Measurements from ENCODE around the gene TARBP2.

Gene TARBP2

DNA sequence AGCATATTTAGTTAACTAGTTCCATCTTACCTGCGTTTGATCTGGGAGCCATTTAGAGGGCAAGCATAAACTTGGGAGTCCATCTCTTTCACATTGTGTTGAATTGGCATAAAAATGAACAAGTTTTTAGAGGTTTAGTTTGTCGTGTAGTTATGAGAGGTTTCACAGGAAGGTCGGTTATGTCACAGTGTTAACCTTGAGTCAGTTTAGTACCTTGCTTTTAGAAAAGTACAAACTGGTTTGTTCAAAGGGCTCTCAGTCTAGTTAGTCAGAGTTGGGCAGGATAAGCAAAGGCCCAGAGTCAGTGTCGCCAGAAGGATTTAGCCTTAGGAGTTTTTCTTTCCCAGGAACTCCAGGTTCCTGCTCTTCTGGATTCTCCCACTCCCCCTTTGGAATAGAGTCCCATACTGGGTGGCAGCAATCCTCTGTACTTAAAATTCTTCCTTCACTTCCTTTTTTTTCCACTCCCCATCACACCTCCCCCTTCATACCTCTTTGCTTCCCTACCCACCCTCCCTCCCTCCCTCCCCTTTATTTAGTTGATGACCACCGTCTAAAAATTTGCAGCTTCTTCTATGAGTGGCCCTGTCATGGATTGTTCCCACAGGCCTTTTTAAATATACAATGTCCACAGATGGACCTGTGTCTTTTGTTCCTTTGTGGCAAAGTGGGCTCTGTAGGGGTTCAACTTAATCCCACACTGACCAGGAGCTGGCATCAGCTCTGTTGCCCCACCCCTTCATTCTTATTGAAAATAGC lies 37.1 kb upstream of the TARBP2 start:
- Histone ChIP-seq H3K36me3 (ENCODE audit: insufficient read depth, low read depth, low read length) (peaks cover 100% of the 10 kb centered on the region), H3K9ac (ENCODE audit: low read depth, low read length) (no peak overlapping the region), H3K4me3 (ENCODE audit: low read length) (no peak overlapping the region), H3K27me3 (ENCODE audit: insufficient read depth, low read length) (no peaks in the 10 kb centered on the region), H3K27ac (ENCODE audit: low read length) (no peak overlapping the region), H3K9me3 (ENCODE audit: insufficient read depth, low read depth, low read length) (no peaks in the 10 kb centered on the region), H3K4me1 (ENCODE audit: insufficient read depth, low read length) (peaks cover 8% of the 10 kb centered on the region; the same call in 1 of the 2 replicates)

DNA sequence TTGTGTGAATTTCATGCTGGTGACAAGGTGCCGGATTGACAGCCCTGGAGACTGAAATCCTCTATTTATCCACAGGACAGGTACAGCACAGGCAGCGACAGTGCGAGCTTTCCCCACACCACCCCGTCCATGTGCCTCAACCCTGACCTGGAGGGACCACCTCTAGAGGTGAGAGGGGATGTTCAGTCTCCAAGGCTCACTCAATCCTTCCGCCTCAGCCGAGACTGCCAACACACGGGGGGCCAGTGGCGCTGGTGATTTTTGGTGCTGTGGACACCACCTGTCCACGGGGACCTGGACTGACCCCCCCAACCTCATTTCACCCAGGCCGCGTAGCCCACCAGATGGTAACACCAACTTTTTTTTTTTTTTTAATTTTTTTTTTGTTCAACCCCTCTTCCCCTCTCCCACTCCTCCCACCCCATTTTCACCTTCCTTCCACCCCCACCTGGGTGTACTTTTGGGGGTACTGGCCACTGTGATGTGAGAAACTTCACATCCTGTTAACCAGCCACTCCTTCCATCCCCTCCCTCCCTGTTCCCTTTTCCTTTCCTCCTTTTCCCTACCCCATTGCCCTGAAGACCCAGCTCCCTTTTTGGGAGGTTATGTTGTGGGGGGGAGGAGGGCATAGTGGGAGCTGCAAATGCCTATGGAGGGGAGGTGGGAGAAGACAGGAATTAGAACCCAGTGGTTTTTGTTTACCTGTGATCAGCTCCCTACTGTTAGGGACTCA lies 36.2 kb upstream of the TARBP2 start:
- Histone ChIP-seq H3K9ac (ENCODE audit: low read depth, low read length) (no peak overlapping the region), H3K4me3 (ENCODE audit: low read length) (no peak overlapping the region), H3K27me3 (ENCODE audit: insufficient read depth, low read length) (no peaks in the 10 kb centered on the region), H3K36me3 (ENCODE audit: insufficient read depth, low read depth, low read length) (peaks cover 100% of the 10 kb centered on the region), H3K9me3 (ENCODE audit: insufficient read depth, low read depth, low read length) (no peaks in the 10 kb centered on the region), H3K4me1 (ENCODE audit: insufficient read depth, low read length) (peaks cover 8% of the 10 kb centered on the region; the same call in 1 of the 2 replicates), H3K27ac (ENCODE audit: low read length) (no peak overlapping the region)

DNA sequence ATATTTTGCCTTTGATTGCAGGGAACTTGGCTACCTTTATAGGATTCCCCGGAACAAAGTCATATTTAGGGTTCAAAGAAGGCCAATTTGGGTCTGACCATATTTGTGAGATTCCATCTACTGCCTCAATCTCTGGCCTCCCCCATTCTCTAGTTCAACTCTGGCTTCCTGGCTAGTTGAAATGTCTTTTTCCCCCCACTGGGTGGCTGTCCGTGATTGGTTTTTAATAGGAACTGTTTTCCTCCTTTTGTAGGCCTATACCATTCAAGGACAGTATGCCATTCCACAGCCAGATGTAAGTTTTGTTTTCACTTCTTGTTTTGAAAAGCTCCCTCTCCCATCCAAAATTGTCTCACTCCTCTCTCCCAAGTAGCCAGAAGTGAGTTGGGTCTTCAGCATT lies 35.4 kb upstream of the TARBP2 start:
- Histone ChIP-seq H3K4me3 (ENCODE audit: low read length) (no peak overlapping the region), H3K9me3 (ENCODE audit: insufficient read depth, low read depth, low read length) (no peaks in the 10 kb centered on the region), H3K27ac (ENCODE audit: low read length) (no peak overlapping the region), H3K36me3 (ENCODE audit: insufficient read depth, low read depth, low read length) (peaks cover 100% of the 10 kb centered on the region), H3K27me3 (ENCODE audit: insufficient read depth, low read length) (no peaks in the 10 kb centered on the region), H3K4me1 (ENCODE audit: insufficient read depth, low read length) (peaks cover 8% of the 10 kb centered on the region; the same call in 1 of the 2 replicates), H3K9ac (ENCODE audit: low read depth, low read length) (no peak overlapping the region)

DNA sequence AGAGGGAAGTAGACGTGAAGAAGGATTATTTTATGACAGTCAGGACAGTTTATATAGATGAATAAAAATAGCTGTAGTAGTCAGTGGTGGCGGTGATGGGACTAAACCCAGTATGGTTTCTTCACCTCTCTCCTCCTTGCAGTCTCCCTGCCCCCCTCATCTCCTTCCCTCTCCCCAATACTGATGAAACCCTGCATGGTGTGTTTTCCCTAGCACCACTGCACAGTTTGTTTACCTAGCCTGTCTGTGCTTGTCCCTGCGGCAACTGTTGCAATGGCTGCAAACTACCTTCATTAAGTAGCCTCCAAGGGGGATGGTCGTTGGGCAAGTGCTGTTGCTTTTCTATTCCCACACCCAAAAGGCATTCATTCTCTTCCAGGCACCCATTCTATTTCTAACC lies 34.4 kb upstream of the TARBP2 start:
- no peak overlapping the region for H3K4me3 ChIP-seq (ENCODE audit: low read length)
- no peaks in the 10 kb centered on the region for H3K27me3 ChIP-seq (ENCODE audit: insufficient read depth, low read length)
- H3K9me3 ChIP-seq (ENCODE audit: insufficient read depth, low read depth, low read length), result no peaks in the 10 kb centered on the region
- peaks cover 99% of the 10 kb centered on the region for H3K36me3 ChIP-seq (ENCODE audit: insufficient read depth, low read depth, low read length)
- H3K9ac ChIP-seq (ENCODE audit: low read depth, low read length), result no peak overlapping the region
- H3K4me1 ChIP-seq (ENCODE audit: insufficient read depth, low read length), result peaks cover 6% of the 10 kb centered on the region; the same call in 1 of the 2 replicates
- H3K27ac ChIP-seq (ENCODE audit: low read length), result no peak overlapping the region

DNA sequence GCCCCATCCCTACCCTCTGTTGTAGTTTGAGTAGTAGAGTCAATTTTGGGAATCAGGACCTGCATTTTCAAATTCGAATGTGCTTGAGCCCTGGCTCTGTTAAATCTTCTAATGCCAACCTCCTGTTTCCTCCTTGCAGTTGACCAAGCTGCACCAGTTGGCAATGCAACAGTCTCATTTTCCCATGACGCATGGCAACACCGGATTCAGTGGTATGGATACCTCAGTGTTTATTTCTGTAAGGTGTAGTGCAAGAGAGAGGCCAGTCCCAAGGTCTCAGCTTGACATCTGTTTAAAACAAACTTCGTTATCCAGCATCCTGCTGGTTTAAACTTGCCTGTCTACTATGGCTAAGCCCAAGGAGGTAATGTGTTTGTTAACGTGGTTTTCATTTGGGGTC lies 34.0 kb upstream of the TARBP2 start:
- no peaks in the 10 kb centered on the region for H3K27me3 ChIP-seq (ENCODE audit: insufficient read depth, low read length)
- H3K36me3 ChIP-seq (ENCODE audit: insufficient read depth, low read depth, low read length), result peaks cover 99% of the 10 kb centered on the region
- peaks cover 6% of the 10 kb centered on the region; the same call in 1 of the 2 replicates for H3K4me1 ChIP-seq (ENCODE audit: insufficient read depth, low read length)
- no peak overlapping the region for H3K27ac ChIP-seq (ENCODE audit: low read length)
- H3K4me3 ChIP-seq (ENCODE audit: low read length), result no peak overlapping the region
- H3K9ac ChIP-seq (ENCODE audit: low read depth, low read length), result no peak overlapping the region
- H3K9me3 ChIP-seq (ENCODE audit: insufficient read depth, low read depth, low read length), result no peaks in the 10 kb centered on the region

DNA sequence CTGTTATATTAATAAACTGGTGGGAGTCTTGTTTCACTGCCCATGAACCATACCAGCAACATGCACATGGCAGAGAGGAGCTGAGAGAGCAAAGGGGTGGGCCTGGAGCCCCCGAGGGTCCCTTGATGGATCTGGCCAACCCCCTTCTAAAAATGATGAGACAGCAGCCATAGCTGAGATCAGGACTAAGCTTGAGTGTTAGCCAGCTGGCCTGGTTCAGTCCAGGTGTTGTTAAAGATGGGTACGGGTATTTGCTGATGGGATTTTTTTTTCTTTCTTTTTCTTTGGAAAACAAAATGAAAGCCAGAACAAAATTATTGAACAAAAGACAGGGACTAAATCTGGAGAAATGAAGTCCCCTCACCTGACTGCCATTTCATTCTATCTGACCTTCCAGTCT lies 33.2 kb upstream of the TARBP2 start:
- Histone ChIP-seq H3K4me1 (ENCODE audit: insufficient read depth, low read length) (peaks cover 6% of the 10 kb centered on the region; the same call in 1 of the 2 replicates), H3K27ac (ENCODE audit: low read length) (no peak overlapping the region), H3K9me3 (ENCODE audit: insufficient read depth, low read depth, low read length) (no peaks in the 10 kb centered on the region), H3K9ac (ENCODE audit: low read depth, low read length) (no peak overlapping the region), H3K36me3 (ENCODE audit: insufficient read depth, low read depth, low read length) (peaks cover 99% of the 10 kb centered on the region), H3K27me3 (ENCODE audit: insufficient read depth, low read length) (no peaks in the 10 kb centered on the region), H3K4me3 (ENCODE audit: low read length) (no peak overlapping the region)

DNA sequence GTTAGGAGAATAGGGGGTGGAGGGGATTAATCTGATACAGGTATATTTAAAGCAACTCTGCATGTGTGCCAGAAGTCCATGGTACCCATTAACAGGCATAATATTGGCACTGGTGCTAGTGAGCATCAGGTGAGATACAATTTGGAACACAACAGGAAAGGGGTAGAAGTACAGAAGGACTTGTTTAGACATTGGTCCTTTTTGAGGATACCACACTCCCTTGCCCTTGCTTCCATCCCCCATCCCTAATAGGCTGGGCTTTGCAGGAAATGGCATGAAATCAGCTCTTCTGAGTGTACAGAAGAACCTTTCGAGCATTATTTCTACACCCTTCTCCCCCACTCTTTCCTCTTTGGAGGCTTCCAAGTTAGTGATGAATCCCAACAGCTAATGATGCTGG lies 32.8 kb upstream of the TARBP2 start:
- peaks cover 99% of the 10 kb centered on the region for H3K36me3 ChIP-seq (ENCODE audit: insufficient read depth, low read depth, low read length)
- no peaks in the 10 kb centered on the region for H3K9me3 ChIP-seq (ENCODE audit: insufficient read depth, low read depth, low read length)
- peaks cover 6% of the 10 kb centered on the region; the same call in 1 of the 2 replicates for H3K4me1 ChIP-seq (ENCODE audit: insufficient read depth, low read length)
- no peak overlapping the region for H3K4me3 ChIP-seq (ENCODE audit: low read length)
- no peak overlapping the region for H3K27ac ChIP-seq (ENCODE audit: low read length)
- no peak overlapping the region for H3K9ac ChIP-seq (ENCODE audit: low read depth, low read length)
- no peaks in the 10 kb centered on the region for H3K27me3 ChIP-seq (ENCODE audit: insufficient read depth, low read length)

DNA sequence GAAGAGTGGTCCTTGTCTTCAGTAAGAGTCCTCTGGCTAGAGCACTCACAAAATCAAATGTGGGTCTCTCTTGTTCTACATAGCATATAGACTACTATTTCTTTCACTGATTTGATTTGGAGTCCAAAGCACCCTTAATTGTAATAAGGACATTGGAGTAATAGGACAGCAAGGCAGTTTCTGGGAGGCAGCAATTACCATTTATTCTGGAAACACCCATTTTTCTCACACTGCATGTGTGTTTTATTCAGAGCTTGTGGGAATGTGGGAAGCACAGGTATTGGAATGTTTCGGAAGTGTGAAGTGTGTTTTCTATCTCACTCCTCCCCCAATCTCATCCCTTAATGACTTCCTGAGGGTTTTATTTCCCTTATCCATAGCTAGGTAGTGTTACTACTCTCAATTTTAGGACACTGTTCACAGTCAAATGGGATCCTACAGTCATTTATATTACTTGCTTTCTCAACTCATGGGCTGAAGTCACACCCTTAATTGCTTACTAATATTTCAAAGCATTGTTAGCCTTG lies 29.0 kb upstream of the TARBP2 start:
- Histone ChIP-seq H3K9ac (ENCODE audit: low read depth, low read length) (no peak overlapping the region), H3K4me1 (ENCODE audit: insufficient read depth, low read length) (peaks cover 2% of the 10 kb centered on the region; the same call in 1 of the 2 replicates)

DNA sequence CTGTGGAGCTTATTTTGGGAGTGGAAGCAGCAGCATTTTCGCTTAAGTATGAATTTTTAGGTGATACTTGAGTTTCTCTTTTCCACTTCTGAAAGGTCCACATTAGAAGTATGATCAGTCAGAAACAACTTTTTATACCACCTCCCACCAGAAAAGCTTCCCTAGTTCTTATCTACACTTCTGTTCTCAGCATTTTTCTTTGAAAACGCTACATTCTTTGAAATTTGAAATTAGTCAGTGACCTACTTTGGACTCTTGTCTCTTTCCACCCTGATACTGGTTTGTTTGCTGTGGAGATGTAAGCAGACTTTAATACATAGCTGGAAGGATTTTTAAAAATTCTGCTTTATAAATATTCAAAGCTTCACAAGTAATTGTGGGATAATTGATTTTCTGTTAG lies 27.0 kb upstream of the TARBP2 start:
- H3K4me3 ChIP-seq (ENCODE audit: low read length), result no peak overlapping the region
- H3K4me1 ChIP-seq (ENCODE audit: insufficient read depth, low read length), result peaks cover 5% of the 10 kb centered on the region
- no peak overlapping the region for H3K27ac ChIP-seq (ENCODE audit: low read length)
- H3K9me3 ChIP-seq (ENCODE audit: insufficient read depth, low read depth, low read length), result no peaks in the 10 kb centered on the region
- H3K27me3 ChIP-seq (ENCODE audit: insufficient read depth, low read length), result no peaks in the 10 kb centered on the region
- H3K36me3 ChIP-seq (ENCODE audit: insufficient read depth, low read depth, low read length), result peaks cover 99% of the 10 kb centered on the region
- H3K9ac ChIP-seq (ENCODE audit: low read depth, low read length), result no peak overlapping the region

More for the DNA sequence above, 29.0 kb upstream of the TARBP2 start:
- Histone ChIP-seq H3K36me3 (ENCODE audit: insufficient read depth, low read depth, low read length) (peaks cover 99% of the 10 kb centered on the region), H3K9me3 (ENCODE audit: insufficient read depth, low read depth, low read length) (no peaks in the 10 kb centered on the region), H3K27me3 (ENCODE audit: insufficient read depth, low read length) (no peaks in the 10 kb centered on the region), H3K27ac (ENCODE audit: low read length) (no peak overlapping the region), H3K4me3 (ENCODE audit: low read length) (no peak overlapping the region)

DNA sequence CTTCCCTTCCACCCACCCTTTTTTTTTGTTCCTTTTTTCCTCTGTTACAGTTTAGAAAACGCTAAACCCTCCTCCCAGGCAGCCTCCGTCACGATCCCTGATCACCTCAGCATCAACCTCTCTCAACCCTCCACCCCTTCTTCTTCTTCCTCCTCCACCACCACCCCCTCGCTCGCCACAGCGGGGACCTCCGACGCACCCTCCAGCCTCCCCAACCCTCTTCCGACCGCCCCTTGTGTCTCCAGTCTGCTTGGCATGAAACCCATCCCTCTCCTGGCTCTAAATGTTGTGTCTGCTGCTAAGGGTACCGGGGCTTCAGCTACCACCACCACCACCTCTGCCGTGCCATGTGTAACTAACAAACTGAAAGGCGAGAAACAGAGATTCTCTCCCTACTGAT lies 26.3 kb upstream of the TARBP2 start:
- no peak overlapping the region for H3K4me3 ChIP-seq (ENCODE audit: low read length)
- no peak overlapping the region for H3K9ac ChIP-seq (ENCODE audit: low read depth, low read length)
- no peak overlapping the region for H3K27ac ChIP-seq (ENCODE audit: low read length)

DNA sequence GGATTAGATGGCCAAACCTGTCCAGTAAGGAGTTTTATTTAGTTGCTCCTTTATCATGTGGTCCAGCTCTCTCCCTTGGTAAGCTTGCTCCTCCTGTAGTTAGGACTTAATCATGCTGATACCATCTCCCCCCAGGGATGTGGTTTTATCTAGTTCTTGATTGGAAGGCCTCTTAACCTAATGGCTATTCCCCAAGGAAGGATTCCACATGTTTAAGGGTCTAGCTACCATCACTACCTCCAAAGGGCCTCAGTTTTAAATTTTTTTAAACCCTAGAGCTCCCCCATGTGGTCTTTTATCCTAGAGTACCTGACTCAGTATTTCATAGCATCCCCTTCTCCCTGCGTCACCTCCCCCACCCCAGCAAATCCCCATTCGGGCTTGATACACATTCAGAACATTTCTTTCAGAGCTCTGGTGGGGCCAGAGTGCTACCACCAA lies 24.3 kb upstream of the TARBP2 start:
- no peaks in the 10 kb centered on the region for H3K9me3 ChIP-seq (ENCODE audit: insufficient read depth, low read depth, low read length)

More for the DNA sequence above, 26.3 kb upstream of the TARBP2 start:
- Histone ChIP-seq H3K4me1 (ENCODE audit: insufficient read depth, low read length) (peaks cover 5% of the 10 kb centered on the region), H3K9me3 (ENCODE audit: insufficient read depth, low read depth, low read length) (no peaks in the 10 kb centered on the region), H3K27me3 (ENCODE audit: insufficient read depth, low read length) (no peaks in the 10 kb centered on the region), H3K36me3 (ENCODE audit: insufficient read depth, low read depth, low read length) (peaks cover 99% of the 10 kb centered on the region)

More for the DNA sequence above, 24.3 kb upstream of the TARBP2 start:
- Histone ChIP-seq H3K27ac (ENCODE audit: low read length) (no peak overlapping the region), H3K4me3 (ENCODE audit: low read length) (no peak overlapping the region), H3K4me1 (ENCODE audit: insufficient read depth, low read length) (peaks cover 11% of the 10 kb centered on the region), H3K36me3 (ENCODE audit: insufficient read depth, low read depth, low read length) (peaks cover 100% of the 10 kb centered on the region), H3K27me3 (ENCODE audit: insufficient read depth, low read length) (no peaks in the 10 kb centered on the region), H3K9ac (ENCODE audit: low read depth, low read length) (no peak overlapping the region)
